BJ (cell line): ENCODE results near the gene CHAF1B. TPM values are rescaled to one million over a fixed set of nuclear protein-coding genes. Genes with fewer than 3 reads are reported as not detected.

Experiments used
- CTCF ChIA-PET: fragments of 350-600 bp; formaldehyde crosslinking; extraction: SDS; loops from one replicate; lab custom pipeline; 2021; ENCODE audit warnings: antibody characterized with exemption, inconsistent platforms; lab: Yijun Ruan, JAX
- POLR2A ChIA-PET: fragments of 300-600 bp; sonication (Branson Sonifier 250); formaldehyde crosslinking; extraction: SDS; loops from one replicate; lab custom pipeline; 2021; ENCODE audit warnings: antibody characterized with exemption; lab: Charles Lee
- DNase-seq: peaks from one replicate; pipeline ENCODE4 v3.0.0-alpha.2; 2011; ENCODE audit warnings: low read depth
- H3K27me3 ChIP-seq: 2 replicates; pipeline ENCODE4 v1.6.0; 2011; ENCODE audit warnings: low read length; ENCODE audit not compliant: control insufficient read depth, insufficient read depth
- H3K36me3 ChIP-seq: 2 replicates; pipeline ENCODE4 v1.5.1; 2011; ENCODE audit warnings: low read length; ENCODE audit not compliant: control insufficient read depth, insufficient read depth
- H3K4me3 ChIP-seq: 2 replicates; pipeline ENCODE4 v1.5.1; 2011; ENCODE audit warnings: low read depth, mild to moderate bottlenecking, control low read depth, low read length
- CTCF ChIP-seq: IDR thresholded peaks from 2 replicates; pipeline ENCODE4 v1.5.1; 2011; ENCODE audit warnings: low read depth, mild to moderate bottlenecking, control low read depth, inconsistent platforms, low read length, moderate library complexity; ENCODE audit not compliant: insufficient read depth
- polyA plus RNA-seq: library from polyadenylated mRNA; depleted of rRNA; stranded (reverse); fragments of >200 nt; gene quantifications from 2 replicates; pipeline ENCODE4 v1.2.3, GENCODE V29; 2011

The CHAF1B gene
- polyA plus RNA-seq, 1 experiment: 4.0 TPM

GRCh38 chr21:36459098-36459497, 73.9 kb downstream of the CHAF1B start:
- TF ChIP-seq CTCF: no peak
- ChIA-PET CTCF (no interaction called here), POLR2A (no interaction called here)
- no peak for DNase-seq
- H3K36me3 ChIP-seq: no peaks in the 10 kb centered on the region
- H3K4me3 ChIP-seq: no peak overlapping the region
- no peaks in the 10 kb centered on the region for H3K27me3 ChIP-seq

- Histone ChIP-seq H3K36me3 (no peaks in the 10 kb centered on the region), H3K27me3 (no peaks in the 10 kb centered on the region), H3K4me3 (no peak overlapping the region)
- ChIA-PET CTCF (no interaction called here), POLR2A (no interaction called here)
- DNase-seq: no peak
- TF ChIP-seq CTCF: no peak
Measured at GRCh38 chr21:36460866-36461265, 75.7 kb downstream of the CHAF1B start.

DNA sequence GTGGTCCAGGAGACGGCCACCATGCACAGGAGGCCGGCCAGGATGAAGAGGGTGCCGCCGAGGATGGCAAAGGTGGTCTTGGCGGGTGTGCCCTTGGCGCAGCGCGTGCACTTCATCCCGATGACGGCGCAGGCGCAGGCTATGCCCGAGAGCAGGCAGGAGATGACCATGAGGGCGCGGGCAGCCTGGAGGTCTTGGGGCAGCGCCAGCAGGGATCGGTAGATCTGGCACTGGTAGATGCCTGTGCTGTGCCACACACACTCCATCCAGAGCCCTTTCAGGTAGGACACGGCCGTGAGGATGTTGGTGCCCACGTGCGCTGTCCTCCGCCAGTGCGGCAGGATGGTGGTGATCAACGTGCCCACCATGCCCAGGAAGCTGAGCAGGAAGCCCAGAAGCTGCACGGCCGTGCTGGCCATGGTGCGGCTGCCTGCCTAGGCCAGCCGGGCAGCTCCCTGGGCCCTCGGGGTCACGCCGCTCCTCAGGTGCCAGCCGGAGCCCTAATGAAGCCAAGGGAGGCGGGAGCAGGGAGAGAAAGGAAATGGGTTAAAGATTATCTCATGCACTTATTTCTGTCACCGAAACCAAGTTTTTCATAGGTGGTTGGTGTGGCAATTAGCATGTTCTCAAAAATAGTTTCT, 76.2 kb downstream of the CHAF1B start:
- ChIA-PET POLR2A (no interaction called here), CTCF (no interaction called here)
- no peak for TF ChIP-seq CTCF
- no peaks in the 10 kb centered on the region for H3K27me3 ChIP-seq
- no peak overlapping the region for H3K4me3 ChIP-seq
- DNase-seq: no peak
- no peaks in the 10 kb centered on the region for H3K36me3 ChIP-seq

DNA sequence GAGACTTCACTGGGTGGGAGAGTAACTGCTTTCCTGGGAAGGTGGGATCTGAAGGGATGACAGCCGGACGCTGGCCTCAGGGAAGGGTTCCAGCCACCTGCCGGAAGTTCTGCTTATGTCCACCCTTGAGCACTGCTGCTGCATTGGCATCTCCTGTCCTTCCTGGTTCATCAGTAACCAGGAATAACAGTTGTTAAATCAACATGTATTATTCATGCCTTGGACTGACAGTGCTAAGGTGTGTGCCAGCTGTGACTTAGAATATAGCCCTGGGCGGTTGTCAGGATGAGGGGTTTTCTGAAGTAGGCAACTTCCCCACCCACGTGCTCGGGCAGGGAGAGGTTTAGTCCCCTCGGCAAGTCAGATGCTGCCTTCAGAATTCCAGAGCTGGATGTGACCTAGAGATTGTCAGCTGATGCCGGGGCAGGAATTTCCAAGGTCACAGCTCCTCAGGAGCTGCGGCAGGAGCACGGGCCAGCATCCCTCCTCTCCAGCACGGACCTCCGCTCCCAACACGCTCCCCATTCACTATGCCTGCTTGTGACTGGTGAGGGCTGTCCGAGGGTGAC, 76.8 kb downstream of the CHAF1B start:
- Histone ChIP-seq H3K36me3 (no peaks in the 10 kb centered on the region), H3K4me3 (no peak overlapping the region), H3K27me3 (no peaks in the 10 kb centered on the region)
- ChIA-PET CTCF (no interaction called here), POLR2A (no interaction called here)
- DNase-seq: no peak
- no peak for TF ChIP-seq CTCF

- no peak for TF ChIP-seq CTCF
- DNase-seq: no peak
- ChIA-PET CTCF (no interaction called here), POLR2A (no interaction called here)
- H3K36me3 ChIP-seq: no peaks in the 10 kb centered on the region
- no peak overlapping the region for H3K4me3 ChIP-seq
- H3K27me3 ChIP-seq: no peaks in the 10 kb centered on the region
Measured at GRCh38 chr21:36463204-36463603, 78.0 kb downstream of the CHAF1B start.
